TTC549 (cell line): ENCODE data around the gene POLR2I.
"Not testable (repeated sequence)": the region's sequence is repeated elsewhere in the genome, so short reads cannot be mapped to it uniquely, and the experiment has no call there.

Source experiments
- FAIRE-seq: peaks from 2 replicates; lab custom pipeline; 2012; peaks lifted over from hg19 to GRCh38; lab: Jason Lieb, UNC

POLR2I gene

DNA sequence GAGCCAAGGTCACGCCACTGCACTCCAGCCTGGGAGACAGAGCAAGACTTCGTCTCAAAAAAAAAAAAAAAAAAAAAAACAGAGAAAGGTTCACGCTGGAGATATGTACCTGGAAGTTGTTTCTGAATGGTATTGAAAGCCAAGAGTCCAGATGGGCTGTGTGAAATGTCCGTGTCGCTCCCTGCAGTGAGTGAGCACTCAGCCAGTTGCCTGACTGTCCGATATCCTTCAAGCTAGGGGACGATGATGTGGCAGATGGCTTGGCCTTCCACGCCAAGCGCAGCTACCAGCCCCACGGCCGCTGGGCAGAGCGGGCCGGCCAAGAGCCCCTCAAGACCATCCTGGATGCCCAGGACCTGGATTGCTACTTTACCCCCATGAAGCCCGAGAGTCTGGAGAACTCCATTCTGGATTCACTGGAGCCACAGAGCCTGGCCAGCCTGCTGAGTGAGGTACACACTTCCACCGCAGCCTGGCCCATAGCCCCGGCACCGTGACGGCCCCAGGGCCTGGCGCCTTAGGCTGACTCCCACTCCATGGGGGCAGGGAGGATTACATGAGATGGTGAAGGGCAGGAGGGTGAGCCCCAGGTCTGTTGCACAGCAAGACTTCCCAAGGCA, 15.4 kb downstream of the POLR2I start:
- no peak for FAIRE-seq

DNA sequence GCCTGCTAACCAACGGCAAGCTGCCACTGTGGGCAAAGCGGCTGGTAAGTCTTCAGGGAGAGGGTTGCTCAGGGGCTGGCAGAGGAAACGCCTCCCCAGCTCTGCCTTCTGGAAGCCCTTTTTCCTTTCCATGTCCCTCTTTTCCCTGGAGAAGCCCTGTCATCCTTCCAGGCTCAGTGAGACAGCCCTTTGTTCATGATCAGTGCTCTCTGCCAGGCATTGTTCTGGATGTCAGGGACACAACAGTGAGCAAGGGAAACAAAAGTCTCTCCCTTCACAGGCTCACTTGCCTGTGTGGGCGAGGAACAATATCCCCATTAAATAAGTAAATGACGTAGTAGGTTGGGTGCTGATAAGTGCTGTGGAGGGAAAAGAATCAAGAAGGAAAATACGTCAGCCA, 17.6 kb downstream of the POLR2I start:
- FAIRE-seq: no peak

DNA sequence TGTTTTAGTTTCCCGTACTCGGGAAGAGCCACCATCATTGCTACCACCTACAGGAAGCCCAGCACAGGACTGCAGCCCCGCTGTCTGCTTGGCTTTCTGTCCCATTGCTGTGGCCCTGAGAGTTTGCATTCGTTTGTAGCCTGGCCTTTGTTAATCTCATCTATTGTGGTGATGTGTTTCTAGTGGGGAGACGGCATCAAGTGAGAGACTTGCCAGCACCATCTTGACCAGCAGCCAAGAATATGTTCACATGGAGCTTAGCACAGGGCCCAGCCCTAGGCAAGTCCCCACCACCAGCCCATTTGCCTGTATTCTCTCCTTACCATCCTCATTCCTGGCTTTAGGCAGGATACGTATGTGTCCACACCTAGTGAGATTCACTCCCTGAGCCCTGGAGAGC, 21.0 kb downstream of the POLR2I start:
- FAIRE-seq: no peak

DNA sequence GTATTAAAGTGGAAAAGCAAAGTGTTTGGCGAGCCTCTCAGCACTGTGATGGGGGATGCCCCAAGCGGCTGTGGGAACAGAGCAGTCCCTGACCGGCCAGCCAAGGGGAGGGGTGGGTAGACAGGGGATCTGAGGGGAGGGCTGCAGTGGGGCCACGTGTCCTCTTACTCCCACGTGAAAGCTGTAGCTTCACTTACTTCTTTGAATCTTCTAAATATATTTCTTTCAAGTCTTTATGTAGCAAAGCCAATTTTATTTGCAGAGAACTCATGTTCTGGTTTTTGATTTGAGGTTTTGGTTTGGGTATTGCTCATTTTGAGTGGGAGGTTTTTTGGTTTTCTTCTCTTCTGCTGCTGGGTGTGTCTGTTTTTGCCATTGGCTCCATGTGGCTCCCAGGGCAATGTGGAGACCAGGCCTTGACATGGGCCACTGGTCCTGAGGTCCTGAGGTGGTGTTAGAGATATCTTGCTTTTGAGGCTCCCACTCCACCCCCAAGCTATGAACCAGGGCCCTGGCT, 21.5 kb downstream of the POLR2I start:
- no peak for FAIRE-seq

DNA sequence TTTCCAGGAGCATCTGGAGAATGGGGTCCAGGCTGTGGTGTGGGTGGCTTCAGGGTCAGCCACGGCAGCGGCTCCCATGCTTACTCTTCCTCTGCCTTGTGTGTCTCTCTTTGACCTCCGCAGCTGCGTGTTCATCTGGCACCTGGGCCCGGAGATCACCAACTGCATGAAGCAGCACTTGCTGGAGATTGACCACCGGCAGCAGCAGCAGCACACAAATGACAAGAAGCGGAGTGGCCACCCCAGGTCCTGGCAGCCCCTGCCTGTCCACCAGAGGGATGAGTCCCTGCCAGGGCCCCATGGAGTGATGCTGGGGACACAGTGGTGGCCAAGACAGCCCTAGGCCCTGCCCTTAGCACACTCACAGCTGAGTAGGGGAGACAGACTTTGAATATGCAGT, 22.1 kb downstream of the POLR2I start:
- no peak for FAIRE-seq

DNA sequence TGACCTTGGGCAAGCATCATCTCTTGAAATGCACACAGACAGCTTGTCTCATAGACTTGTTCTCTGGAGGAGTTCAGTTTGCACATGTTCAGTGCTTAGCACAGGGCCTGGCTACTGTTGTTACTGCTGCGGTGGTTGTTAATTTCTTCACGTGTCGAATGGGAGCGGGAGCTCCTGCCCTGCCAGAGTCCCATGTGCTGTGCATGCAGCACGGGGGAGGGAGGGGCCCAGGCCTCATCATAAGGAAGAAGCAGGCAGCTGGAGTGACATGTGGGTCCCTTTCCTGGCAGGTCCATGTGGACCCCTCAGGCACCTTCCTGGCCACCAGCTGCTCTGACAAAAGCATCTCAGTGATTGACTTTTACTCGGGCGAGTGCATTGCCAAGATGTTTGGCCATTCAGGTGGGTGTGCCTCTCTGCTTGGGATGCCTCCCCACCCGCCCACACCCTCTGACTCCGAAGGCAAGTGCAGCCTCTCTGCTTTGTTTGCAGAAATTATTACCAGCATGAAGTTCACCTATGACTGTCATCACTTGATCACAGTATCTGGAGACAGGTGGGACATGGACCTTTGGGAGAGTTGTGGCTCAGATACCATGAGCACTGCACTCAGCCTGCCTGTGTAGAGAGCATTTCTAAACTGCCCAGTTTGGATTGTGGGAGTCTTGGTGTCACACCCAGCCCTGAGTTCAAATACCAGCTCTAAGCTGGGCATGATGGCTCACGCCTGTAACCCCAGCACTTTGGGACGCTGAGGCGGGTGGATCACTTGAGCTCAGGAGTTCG, 23.6 kb downstream of the POLR2I start:
- no peak for FAIRE-seq

DNA sequence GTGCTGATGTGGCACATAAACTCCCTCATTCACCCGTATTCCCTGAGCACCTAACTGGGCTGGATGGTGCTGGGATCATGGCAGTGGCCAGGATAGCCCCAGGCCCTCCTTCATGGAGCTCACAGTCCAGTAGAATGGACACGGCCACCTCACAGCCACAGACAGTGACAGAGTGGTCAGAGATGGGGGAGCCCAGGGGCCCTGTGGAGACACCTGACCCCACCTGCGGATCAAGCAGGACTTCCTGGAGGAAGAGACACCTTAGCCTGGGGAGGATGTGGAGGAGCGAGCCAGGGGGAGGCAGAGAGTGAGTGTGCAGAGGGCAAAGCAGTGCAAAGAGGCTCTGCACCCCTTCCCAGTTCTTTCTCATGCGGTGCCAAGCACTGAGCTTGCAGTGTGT, 24.8 kb downstream of the POLR2I start:
- FAIRE-seq: no peak

DNA sequence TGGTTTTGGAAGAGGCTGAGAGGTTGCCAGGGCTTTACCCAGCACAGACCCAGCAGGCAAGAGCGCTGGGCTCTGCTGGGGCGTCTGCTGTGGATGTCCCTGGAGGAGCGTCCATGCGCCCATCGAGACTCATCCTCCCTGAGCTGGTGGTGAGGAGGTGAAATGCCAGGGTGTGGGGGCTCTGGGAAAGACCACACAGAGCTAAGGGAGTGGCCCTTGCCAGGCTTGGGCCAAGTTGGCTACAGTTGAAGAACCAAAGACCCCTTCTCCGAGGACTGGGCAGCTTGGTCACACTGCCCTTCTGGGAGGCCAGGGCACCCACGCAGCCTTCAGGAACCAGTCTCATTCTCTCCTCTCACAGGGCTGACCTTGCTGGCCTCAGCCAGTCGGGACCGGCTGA, 28.3 kb downstream of the POLR2I start:
- no peak for FAIRE-seq

DNA sequence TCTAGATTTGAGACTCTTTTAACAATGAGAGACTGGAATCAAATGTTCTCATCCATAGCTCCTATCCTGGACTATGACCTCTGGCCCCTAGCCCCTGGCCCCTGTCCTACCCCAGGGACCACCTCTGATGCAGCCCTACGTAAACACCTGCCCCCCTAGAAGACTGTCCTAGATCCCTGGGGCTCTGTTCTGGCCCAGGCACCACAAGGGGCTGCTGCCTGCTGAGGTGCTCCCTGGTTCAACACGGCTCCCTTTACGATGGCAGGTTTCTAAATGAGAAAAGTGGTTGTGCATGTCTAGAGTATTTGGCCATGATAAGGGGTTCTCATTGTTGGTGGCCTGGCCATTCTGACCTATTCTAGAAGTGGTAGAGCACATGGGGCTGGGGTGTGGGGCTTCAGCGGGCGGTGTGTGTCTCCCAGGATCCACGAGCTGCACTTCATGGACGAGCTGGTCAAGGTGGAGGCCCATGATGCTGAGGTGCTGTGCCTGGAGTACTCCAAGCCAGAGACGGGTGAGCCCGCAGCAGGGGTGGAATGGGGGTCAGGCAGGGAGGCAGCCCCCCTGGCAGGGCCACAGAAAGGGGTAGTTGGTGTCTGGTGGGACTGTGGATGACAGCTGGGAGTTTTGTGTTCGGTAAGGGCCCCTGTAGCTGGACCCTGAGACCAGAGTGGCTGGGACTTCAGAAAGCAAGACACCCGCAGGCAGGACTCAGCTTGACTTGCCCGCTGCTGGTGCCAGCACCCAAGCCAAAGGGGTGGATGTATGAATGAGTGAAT, 30.3 kb downstream of the POLR2I start:
- FAIRE-seq: no peak

DNA sequence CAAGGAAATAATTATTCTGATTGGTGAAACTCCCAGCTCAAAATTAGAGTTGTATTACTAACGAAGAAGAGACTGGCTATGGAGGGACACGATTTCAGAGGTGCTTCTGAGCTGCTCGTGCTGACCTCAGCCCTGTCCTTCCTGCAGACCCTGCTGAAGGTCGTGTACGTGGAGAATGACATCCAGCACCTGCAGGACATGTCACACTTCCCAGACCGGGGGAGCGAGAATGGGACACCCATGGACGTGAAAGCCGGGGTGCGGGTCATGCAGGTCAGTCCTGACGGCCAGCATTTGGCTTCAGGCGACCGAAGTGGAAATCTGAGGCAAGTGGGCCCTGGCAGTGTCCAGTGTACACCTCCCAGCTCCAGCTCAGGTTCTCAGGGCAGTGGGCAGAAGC, 31.8 kb downstream of the POLR2I start:
- FAIRE-seq: no peak

DNA sequence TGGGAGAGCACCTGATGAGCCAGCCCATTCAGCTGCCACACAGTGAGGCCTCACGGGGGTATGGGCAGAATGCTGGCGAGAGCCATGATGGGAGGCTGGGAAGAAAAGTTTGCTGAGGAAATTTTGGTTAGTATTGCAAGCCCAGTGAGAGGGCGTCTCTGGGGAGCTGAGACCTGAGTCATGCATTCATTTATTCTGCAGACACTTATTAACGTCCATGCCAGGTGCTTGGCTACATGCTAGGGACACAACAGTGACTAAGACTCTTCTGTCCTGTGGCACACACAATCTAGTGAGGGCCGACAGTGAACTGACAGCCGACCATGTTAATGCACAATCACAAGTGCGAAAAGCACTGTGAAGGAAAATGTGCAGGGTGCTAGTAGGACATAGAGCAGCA, 32.8 kb downstream of the POLR2I start:
- no peak for FAIRE-seq

DNA sequence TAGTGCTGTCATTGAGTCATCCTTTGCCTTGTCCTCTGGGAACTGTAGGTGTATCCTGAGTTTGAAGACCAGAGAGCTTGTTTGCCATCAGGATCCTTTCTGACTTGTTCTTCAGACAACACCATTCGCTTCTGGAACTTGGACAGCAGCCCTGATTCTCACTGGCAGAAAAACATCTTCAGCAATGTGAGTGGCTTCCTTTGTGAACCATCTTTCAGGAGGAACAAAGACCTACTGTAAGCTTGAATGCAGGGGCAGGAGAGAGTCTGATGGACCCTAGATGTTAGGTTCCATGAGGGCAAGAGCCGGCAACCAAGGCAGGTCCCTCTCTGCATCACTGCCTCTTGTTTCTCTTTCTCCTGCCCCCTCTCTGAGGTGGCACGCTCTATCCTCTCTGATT, 33.3 kb downstream of the POLR2I start:
- no peak for FAIRE-seq

DNA sequence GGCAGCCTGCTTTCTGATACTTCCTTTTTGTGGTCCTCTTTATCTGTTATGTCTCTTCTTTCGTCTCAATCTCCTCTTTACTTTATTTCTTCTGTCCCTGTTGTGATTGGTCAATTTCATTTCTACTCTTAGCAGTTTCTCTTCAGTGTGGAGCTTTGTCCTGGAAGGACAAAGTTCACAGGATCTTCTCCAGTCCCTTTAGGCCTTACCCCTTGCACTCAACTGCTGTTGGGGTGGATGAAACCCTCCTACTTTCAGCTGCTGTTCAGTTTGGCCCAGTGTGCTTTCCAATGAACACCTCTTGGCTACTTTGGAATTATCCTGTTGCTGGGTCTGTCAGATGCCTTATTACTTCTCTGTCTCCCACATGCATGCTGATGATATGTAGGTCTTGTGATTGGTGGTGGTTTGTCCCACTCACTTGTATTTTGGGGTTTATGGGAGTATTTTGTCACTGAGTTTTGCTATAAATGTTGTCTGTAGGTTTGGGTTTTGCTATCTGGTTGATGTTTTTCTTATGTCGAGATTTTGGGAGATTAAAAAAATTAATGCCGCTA, 35.2 kb downstream of the POLR2I start:
- no peak for FAIRE-seq

DNA sequence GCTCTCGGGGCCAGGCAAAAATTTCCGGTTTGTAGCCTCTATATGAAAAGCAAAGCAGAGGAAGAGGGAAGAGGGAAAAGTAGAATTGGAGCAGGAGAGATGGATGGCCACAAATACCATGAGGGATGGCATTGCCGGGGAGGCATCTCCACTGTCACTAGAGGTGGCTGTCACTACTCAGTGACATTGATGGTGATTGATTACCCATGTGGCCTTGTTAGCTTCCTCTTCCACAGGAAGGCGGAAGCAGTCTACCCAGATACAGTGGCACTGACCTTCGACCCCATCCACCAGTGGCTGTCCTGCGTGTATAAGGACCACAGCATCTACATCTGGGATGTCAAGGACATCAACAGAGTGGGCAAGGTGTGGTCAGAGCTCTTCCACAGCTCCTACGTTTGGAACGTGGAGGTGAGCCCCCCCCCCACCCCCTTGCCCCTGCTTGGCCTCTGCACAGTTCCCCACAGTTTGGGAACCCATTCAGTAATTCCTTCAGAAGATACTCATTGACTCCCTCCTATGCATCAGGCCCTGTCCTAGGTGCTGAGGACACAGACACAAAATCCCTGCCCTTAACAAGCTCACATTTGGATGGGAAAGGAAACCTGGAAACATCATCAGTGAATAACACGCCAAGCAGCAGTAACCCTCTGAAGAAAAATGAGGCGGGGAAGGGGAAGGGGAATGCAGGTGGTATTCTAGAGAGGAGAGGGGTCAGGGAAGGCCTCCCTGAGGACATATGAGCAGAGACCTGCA, 41.4 kb downstream of the POLR2I start:
- FAIRE-seq: no peak

DNA sequence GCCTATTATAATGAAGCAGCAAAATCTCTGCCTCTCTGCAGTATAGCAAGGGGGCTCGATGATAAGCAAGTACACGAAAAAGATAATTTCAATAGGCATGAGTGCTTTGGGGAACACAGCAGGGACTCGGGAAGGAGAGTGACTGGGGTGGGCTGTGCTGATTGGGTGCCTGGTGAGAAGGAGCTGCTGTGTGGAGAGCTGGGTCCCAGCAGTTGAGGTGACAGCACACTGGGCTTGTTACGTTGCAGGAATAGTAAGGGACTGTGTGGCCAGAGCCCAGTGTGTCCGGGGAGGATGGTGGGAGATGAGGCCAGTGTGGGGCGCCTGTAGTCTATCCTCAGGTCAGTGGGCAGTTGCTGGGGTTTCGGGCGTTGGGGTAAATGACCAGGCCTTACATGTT, 42.6 kb downstream of the POLR2I start:
- no peak for FAIRE-seq

DNA sequence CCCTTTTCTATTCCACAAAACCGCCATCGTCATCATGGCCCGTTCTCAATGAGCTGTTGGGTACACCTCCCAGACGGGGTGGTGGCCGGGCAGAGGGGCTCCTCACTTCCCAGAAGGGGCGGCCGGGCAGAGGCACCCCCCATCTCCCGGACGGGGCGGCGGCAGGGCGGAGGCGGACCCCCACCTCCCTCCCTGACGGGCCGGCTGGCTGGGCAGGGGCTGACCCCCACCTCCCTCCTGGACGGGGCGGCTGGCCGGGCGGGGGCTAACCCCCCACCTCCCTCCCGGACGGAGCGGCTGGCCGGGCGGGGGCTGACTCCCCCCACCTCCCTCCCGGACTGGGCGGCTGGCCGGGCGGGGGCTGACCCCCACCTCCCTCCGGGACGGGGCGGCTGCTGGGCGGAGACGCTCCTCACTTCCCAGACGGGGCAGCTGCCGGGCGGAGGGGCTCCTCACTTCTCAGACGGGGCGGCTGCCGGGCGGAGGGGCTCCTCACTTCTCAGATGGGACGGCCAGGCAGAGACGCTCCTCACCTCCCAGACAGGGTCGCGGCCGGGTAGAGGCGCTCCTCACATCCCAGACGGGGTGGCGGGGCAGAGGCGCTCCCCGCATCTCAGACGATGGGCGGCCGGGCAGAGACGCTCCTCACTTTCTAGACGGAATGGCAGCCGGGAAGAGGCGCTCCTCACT, 45.7 kb downstream of the POLR2I start:
- FAIRE-seq: not testable (repeated sequence)

DNA sequence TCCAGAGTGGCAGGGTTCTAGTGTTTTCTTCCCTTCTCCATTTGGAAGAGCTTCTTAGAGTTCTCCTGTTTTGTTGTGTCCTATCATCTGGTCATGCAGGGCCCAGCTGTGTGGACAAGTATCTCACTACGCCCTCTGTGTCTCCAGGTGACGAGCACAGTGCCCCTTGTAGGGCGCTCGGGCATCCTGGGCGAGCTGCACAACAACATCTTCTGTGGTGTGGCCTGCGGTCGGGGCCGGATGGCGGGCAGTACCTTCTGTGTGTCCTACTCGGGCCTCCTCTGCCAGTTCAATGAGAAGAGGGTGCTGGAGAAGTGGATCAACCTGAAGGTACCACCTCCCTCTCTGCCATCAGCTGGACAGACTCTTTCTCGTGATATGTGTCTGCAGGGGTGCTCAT, 47.0 kb downstream of the POLR2I start:
- FAIRE-seq: no peak

DNA sequence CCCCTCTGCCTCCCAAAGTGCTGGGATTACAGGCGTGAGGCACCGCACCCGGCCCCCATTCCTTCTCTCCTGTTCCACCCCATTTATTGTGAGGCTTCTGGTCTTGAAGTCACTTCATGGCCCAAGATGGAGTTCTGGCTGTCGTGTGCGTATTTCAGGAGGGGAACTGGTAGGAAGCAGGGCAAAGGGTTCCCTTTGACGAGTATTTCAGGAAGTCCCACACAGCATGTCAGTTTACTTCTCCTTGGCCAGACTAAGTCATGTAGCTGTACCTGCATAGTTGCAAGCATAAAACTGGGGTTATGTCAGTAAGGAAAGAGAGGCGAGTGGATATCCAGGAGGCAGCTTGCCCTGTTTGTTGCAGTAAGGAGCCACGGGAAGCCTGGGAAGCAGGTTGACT, 49.8 kb downstream of the POLR2I start:
- FAIRE-seq: no peak
